Measurements from ENCODE around the gene SMYD5. TPM values are rescaled to one million over a fixed set of nuclear protein-coding genes. Genes with fewer than 3 reads are reported as not detected.

SMYD5 gene
- total RNA-seq, 1 donor = 17.4 TPM

DNA sequence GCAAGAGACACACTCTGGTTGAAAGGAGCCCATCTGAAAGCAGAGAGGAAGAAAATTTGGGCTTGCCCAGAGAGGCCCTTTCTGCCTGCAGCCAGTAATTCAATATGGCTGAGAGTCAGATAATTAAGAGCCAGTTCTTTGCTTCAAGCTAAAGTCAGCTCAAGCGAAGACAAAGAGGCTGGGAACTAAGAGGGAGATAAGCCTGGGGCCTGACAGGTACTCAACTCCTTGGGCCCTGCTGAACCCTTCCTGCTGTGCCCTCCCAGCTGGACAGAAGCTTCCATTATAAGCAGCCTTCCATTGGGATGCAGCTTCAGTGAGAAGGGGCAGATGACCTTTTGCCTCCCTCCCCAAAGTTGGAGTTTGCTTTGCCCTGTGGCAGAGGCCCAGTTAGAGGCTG lies 58.2 kb downstream of the SMYD5 start:
- Histone ChIP-seq H3K36me3 (ENCODE audit: insufficient read depth, low read length) (no peaks in the 10 kb centered on the region), H3K4me2 (ENCODE audit: insufficient read depth, low read length) (no peak overlapping the region), H3K79me2 (ENCODE audit: insufficient read depth, low read length) (no peaks in the 10 kb centered on the region), H3K4me1 (ENCODE audit: insufficient read depth, low read length) (no peaks in the 10 kb centered on the region), H3K27ac (ENCODE audit: low read depth, low read length) (no peak overlapping the region), H4K20me1 (ENCODE audit: insufficient read depth, low read length) (no peaks in the 10 kb centered on the region), H3K4me3 (ENCODE audit: insufficient read depth, low read length) (no peak overlapping the region), H2AFZ (ENCODE audit: low read length) (no peak overlapping the region), H3K9me3 (ENCODE audit: low read depth, low read length) (peaks cover 3% of the 10 kb centered on the region), H3K27me3 (ENCODE audit: insufficient read depth, low read length) (peaks cover 39% of the 10 kb centered on the region)
- TF ChIP-seq CTCF (IDR thresholded peaks at IDR 0.05; ENCODE audit: extremely low read depth, low read depth, low read length) = no peak
- peak; percentile 45 for DNase-seq (ENCODE audit: insufficient read length, low spot score, missing footprints)

Other genes starting within 250 kb of the SMYD5 start
- gene SFXN5, start 142.5 kb upstream of the SMYD5 start, total RNA-seq = 13.8 and 17.0 TPM in 2 replicates
- gene RAB11FIP5, start 101.3 kb upstream of the SMYD5 start, total RNA-seq = 53.9 and 59.0 TPM in 2 replicates
- not detected in 2 replicates for gene NOTO, start 11.7 kb upstream of the SMYD5 start, total RNA-seq
- 11.2 and 15.9 TPM in 2 replicates for gene PRADC1, start 19.0 kb downstream of the SMYD5 start, total RNA-seq
- gene CCT7, start 20.1 kb downstream of the SMYD5 start, total RNA-seq = 180 and 200 TPM in 2 replicates
- 0.29 and 0.36 TPM in 2 replicates for gene FBXO41, start 70.2 kb downstream of the SMYD5 start, total RNA-seq
- not detected in 2 replicates for gene EGR4, start 79.3 kb downstream of the SMYD5 start, total RNA-seq
- gene ALMS1, start 171.6 kb downstream of the SMYD5 start, total RNA-seq = 22.1 and 26.5 TPM in 2 replicates